ENCODE results near the gene FOXE1.

The FOXE1 gene

DNA sequence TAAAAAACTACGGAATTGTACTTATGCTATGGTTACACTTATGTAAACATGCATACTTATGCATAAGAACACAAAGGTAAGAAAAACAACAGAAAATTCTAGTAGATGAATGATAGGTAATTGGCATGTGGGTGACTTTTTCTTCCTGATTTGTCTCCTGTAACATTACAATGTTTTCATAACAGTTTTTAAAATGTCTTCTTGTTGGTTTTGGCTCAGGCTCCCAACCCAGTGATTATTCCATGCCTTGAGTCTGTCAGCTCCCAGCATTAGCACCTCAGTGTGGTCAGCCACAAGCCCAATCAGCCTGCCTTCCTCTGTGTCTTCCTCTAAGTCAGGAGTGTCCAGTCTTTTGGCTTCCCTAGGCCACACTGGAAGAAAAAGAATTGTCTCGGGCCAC, 7.9 kb upstream of the FOXE1 start:
- no peaks in the 10 kb centered on the region for H3K9me3 ChIP-seq (replicated peaks; ENCODE audit: insufficient read depth, low read length)
- H3K4me1 ChIP-seq (ENCODE audit: low read length), result no peaks in the 10 kb centered on the region
- DNase-seq, result no peak
- no peak overlapping the region for H3K4me2 ChIP-seq (ENCODE audit: low read depth, low read length)
- no peaks in the 10 kb centered on the region for H4K20me1 ChIP-seq (ENCODE audit: insufficient read depth, low read length)
- TF ChIP-seq, protein P1, sequence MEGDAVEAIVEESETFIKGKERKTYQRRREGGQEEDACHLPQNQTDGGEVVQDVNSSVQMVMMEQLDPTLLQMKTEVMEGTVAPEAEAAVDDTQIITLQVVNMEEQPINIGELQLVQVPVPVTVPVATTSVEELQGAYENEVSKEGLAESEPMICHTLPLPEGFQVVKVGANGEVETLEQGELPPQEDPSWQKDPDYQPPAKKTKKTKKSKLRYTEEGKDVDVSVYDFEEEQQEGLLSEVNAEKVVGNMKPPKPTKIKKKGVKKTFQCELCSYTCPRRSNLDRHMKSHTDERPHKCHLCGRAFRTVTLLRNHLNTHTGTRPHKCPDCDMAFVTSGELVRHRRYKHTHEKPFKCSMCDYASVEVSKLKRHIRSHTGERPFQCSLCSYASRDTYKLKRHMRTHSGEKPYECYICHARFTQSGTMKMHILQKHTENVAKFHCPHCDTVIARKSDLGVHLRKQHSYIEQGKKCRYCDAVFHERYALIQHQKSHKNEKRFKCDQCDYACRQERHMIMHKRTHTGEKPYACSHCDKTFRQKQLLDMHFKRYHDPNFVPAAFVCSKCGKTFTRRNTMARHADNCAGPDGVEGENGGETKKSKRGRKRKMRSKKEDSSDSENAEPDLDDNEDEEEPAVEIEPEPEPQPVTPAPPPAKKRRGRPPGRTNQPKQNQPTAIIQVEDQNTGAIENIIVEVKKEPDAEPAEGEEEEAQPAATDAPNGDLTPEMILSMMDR (IDR thresholded peaks at IDR 0.05; ENCODE audit: low read length), result no peak
- TF ChIP-seq EZH2phosphoT487 (IDR thresholded peaks at IDR 0.05; ENCODE audit: low read length) (no peak), EZH2 (optimal IDR thresholded peaks at IDR 0.05; ENCODE audit: low read depth, low read length) (no peak)
- no peaks in the 10 kb centered on the region for H3K79me2 ChIP-seq (ENCODE audit: low read length)
- no peak overlapping the region for H3K9ac ChIP-seq (ENCODE audit: low read length)
- H3K36me3 ChIP-seq (replicated peaks; ENCODE audit: insufficient read depth, low read length), result no peaks in the 10 kb centered on the region
- H3K27me3 ChIP-seq (replicated peaks; ENCODE audit: insufficient read depth, low read length), result peaks cover 21% of the 10 kb centered on the region
- H3K4me3 ChIP-seq (ENCODE audit: low read length), result no peak overlapping the region
- no peaks in the 10 kb centered on the region for H3F3A ChIP-seq (ENCODE audit: insufficient read depth, low read length)
- no peak overlapping the region for H2AFZ ChIP-seq (ENCODE audit: low read length)
- H3K27ac ChIP-seq (ENCODE audit: low read length), result no peak overlapping the region
- H3K9me2 ChIP-seq (replicated peaks; ENCODE audit: insufficient read depth, low read length), result no peaks in the 10 kb centered on the region

- H3F3A ChIP-seq (ENCODE audit: insufficient read depth, low read length), result no peaks in the 10 kb centered on the region
- no peaks in the 10 kb centered on the region for H3K9me2 ChIP-seq (replicated peaks; ENCODE audit: insufficient read depth, low read length)
- H4K20me1 ChIP-seq (ENCODE audit: insufficient read depth, low read length), result no peaks in the 10 kb centered on the region
- H3K9me3 ChIP-seq (replicated peaks; ENCODE audit: insufficient read depth, low read length), result no peaks in the 10 kb centered on the region
- no peak overlapping the region for H2AFZ ChIP-seq (ENCODE audit: low read length)
- DNase-seq, result no peak
- no peak overlapping the region for H3K4me2 ChIP-seq (ENCODE audit: low read depth, low read length)
- no peaks in the 10 kb centered on the region for H3K79me2 ChIP-seq (ENCODE audit: low read length)
- no peak overlapping the region for H3K4me3 ChIP-seq (ENCODE audit: low read length)
- TF ChIP-seq, protein P1 (IDR thresholded peaks at IDR 0.05; ENCODE audit: low read length), result no peak
- TF ChIP-seq EZH2 (optimal IDR thresholded peaks at IDR 0.05; ENCODE audit: low read depth, low read length) (no peak), EZH2phosphoT487 (IDR thresholded peaks at IDR 0.05; ENCODE audit: low read length) (no peak)
- no peaks in the 10 kb centered on the region for H3K36me3 ChIP-seq (replicated peaks; ENCODE audit: insufficient read depth, low read length)
- no peaks in the 10 kb centered on the region for H3K4me1 ChIP-seq (ENCODE audit: low read length)
- no peak overlapping the region for H3K27ac ChIP-seq (ENCODE audit: low read length)
- peaks cover 28% of the 10 kb centered on the region for H3K27me3 ChIP-seq (replicated peaks; ENCODE audit: insufficient read depth, low read length)
- no peak overlapping the region for H3K9ac ChIP-seq (ENCODE audit: low read length)
Observed at GRCh38 chr9:97845763-97846162, 7.3 kb upstream of the FOXE1 start.

- TF ChIP-seq, protein P1 (IDR thresholded peaks at IDR 0.05; ENCODE audit: low read length), result no peak
- TF ChIP-seq EZH2phosphoT487 (IDR thresholded peaks at IDR 0.05; ENCODE audit: low read length) (no peak), EZH2 (optimal IDR thresholded peaks at IDR 0.05; ENCODE audit: low read depth, low read length) (no peak)
- Histone ChIP-seq H3K9me3 (replicated peaks; ENCODE audit: insufficient read depth, low read length) (no peaks in the 10 kb centered on the region), H3K4me2 (ENCODE audit: low read depth, low read length) (no peak overlapping the region), H3K4me3 (ENCODE audit: low read length) (no peak overlapping the region), H4K20me1 (ENCODE audit: insufficient read depth, low read length) (no peaks in the 10 kb centered on the region), H3K36me3 (replicated peaks; ENCODE audit: insufficient read depth, low read length) (no peaks in the 10 kb centered on the region), H2AFZ (ENCODE audit: low read length) (no peak overlapping the region), H3F3A (ENCODE audit: insufficient read depth, low read length) (no peaks in the 10 kb centered on the region), H3K9me2 (replicated peaks; ENCODE audit: insufficient read depth, low read length) (no peaks in the 10 kb centered on the region), H3K4me1 (ENCODE audit: low read length) (no peaks in the 10 kb centered on the region), H3K79me2 (ENCODE audit: low read length) (no peaks in the 10 kb centered on the region), H3K9ac (ENCODE audit: low read length) (no peak overlapping the region), H3K27me3 (replicated peaks; ENCODE audit: insufficient read depth, low read length) (peaks cover 33% of the 10 kb centered on the region), H3K27ac (ENCODE audit: low read length) (no peak overlapping the region)
- DNase-seq, result no peak
Observed at GRCh38 chr9:97846347-97846746, 6.7 kb upstream of the FOXE1 start.

All from MM.1S (cell line).